NB4 (cell line): Measurements from ENCODE around the gene LYST.

Source experiments
- MAX ChIP-seq: IDR thresholded peaks from 2 replicates; pipeline ENCODE4 v1.6.1; 2011; ENCODE audit warnings: low read depth, low read length
- MYC ChIP-seq: IDR thresholded peaks from 2 replicates; pipeline ENCODE4 v1.6.1; 2011; ENCODE audit warnings: low read depth, low read length
- POLR2A ChIP-seq: IDR thresholded peaks from 2 replicates; pipeline ENCODE4 v1.6.1; 2011; ENCODE audit warnings: mild to moderate bottlenecking; ENCODE audit not compliant: insufficient read length; ENCODE audit errors: extremely low read depth
- TF ChIP-seq, protein P1 (sequence below): IDR thresholded peaks from one replicate; pipeline ENCODE4 v1.5.1; 2012; ENCODE audit warnings: low read depth, low read length

DNA sequence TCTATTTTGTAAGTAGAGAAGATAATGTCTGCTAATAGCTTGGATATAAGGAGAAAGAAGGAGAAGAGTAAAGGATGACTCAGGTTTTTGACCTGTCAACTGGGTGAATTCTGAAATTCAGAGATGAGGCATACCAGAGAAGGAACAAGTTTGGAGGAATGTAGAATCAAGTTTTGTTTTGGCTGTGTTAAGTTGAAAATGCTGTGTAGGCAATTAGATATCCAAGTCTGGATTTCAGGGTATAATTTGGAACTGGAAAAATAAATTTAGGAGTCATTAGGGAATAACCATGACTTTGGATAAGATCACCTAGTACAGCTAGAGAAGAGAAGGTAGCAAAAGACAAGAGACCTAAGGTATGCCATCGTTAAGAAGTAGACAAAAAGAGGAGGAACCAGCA is 194.7 kb downstream of the LYST start:
- no peak for TF ChIP-seq POLR2A
- TF ChIP-seq, protein P1, sequence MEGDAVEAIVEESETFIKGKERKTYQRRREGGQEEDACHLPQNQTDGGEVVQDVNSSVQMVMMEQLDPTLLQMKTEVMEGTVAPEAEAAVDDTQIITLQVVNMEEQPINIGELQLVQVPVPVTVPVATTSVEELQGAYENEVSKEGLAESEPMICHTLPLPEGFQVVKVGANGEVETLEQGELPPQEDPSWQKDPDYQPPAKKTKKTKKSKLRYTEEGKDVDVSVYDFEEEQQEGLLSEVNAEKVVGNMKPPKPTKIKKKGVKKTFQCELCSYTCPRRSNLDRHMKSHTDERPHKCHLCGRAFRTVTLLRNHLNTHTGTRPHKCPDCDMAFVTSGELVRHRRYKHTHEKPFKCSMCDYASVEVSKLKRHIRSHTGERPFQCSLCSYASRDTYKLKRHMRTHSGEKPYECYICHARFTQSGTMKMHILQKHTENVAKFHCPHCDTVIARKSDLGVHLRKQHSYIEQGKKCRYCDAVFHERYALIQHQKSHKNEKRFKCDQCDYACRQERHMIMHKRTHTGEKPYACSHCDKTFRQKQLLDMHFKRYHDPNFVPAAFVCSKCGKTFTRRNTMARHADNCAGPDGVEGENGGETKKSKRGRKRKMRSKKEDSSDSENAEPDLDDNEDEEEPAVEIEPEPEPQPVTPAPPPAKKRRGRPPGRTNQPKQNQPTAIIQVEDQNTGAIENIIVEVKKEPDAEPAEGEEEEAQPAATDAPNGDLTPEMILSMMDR, result no peak
- no peak for TF ChIP-seq MAX
- TF ChIP-seq MYC, result no peak
